Stimulated activated CD4-positive, alpha-beta T cell treated with anti-CD3 and anti-CD28 coated beads, Interleukin-1b, Interleukin-23, amount 100 ng/mL, for 48 hours (primary cell): ENCODE data around the gene BATF3.
"Not testable (repeated sequence)": the region's sequence is repeated elsewhere in the genome, so short reads cannot be mapped to it uniquely, and the experiment has no call there.

Experiments used
- DNase-seq: peaks from one replicate; pipeline ENCODE4 v3.0.0-alpha.2; 2020

BATF3 gene

GRCh38 chr1:212655668-212656440, 43.8 kb downstream of the BATF3 start:
- no peak for DNase-seq

GRCh38 chr1:212652609-212653008, 47.0 kb downstream of the BATF3 start:
- DNase-seq = no peak

GRCh38 chr1:212651977-212652376, 47.7 kb downstream of the BATF3 start:
- DNase-seq = no peak

GRCh38 chr1:212651521-212651920, 48.1 kb downstream of the BATF3 start:
- no peak for DNase-seq

- DNase-seq = no peak
Observed at GRCh38 chr1:212650228-212650627, 49.4 kb downstream of the BATF3 start.

GRCh38 chr1:212649020-212649419, 50.6 kb downstream of the BATF3 start:
- DNase-seq = no peak

GRCh38 chr1:212648431-212648830, 51.2 kb downstream of the BATF3 start:
- no peak for DNase-seq

GRCh38 chr1:212647004-212647403, 52.6 kb downstream of the BATF3 start:
- no peak for DNase-seq

GRCh38 chr1:212646588-212646987, 53.1 kb downstream of the BATF3 start:
- no peak for DNase-seq

GRCh38 chr1:212645546-212646543, 53.8 kb downstream of the BATF3 start:
- DNase-seq = no peak

GRCh38 chr1:212644866-212645545, 54.6 kb downstream of the BATF3 start:
- no peak for DNase-seq

GRCh38 chr1:212643877-212644276, 55.8 kb downstream of the BATF3 start:
- no peak for DNase-seq

- DNase-seq = no peak
Observed at GRCh38 chr1:212641956-212642355, 57.7 kb downstream of the BATF3 start.

- DNase-seq = no peak
Observed at GRCh38 chr1:212640223-212640878, 59.3 kb downstream of the BATF3 start.

GRCh38 chr1:212639524-212639923, 60.1 kb downstream of the BATF3 start:
- DNase-seq = not testable (repeated sequence)

- no peak for DNase-seq
Observed at GRCh38 chr1:212638492-212639151, 61.0 kb downstream of the BATF3 start.

- DNase-seq = no peak
Observed at GRCh38 chr1:212637902-212638301, 61.7 kb downstream of the BATF3 start.
